B cell (primary cell): ENCODE data around the gene AGRP.

Source experiments
- CTCF ChIP-seq: fragments of 200-600 bp; IDR thresholded peaks from one replicate; pipeline ENCODE4 v1.8.0; 2022; ENCODE audit warnings: antibody characterized with exemption, mild to moderate bottlenecking
- EZH2 ChIP-seq: IDR thresholded peaks from 2 replicates; pipeline ENCODE4 v1.6.1; 2012; ENCODE audit warnings: borderline replicate concordance, low read depth, mild to moderate bottlenecking, moderate library complexity, low read length; ENCODE audit not compliant: insufficient read depth, poor library complexity, severe bottlenecking

GRCh38 chr16:67462279-67462655 is 21.1 kb downstream of the AGRP start:
- TF ChIP-seq EZH2: no peak
- TF ChIP-seq CTCF: no peak
